HG03135 (cell line): ENCODE results near the gene UBN1.

ENCODE experiments used
- ATAC-seq: cut with Tn5 transposase; IDR thresholded peaks from one replicate; pipeline ENCODE4 v1.9.1; 2021; ENCODE audit warnings: mild to moderate bottlenecking, moderate library complexity; ENCODE audit not compliant: unreplicated experiment

Gene UBN1

GRCh38 chr16:4820652-4821051 lies 26.6 kb upstream of the UBN1 start:
- ATAC-seq, result no peak

GRCh38 chr16:4825196-4825595 lies 22.1 kb upstream of the UBN1 start:
- no peak for ATAC-seq

GRCh38 chr16:4826526-4826925 lies 20.8 kb upstream of the UBN1 start:
- ATAC-seq, result no peak

GRCh38 chr16:4826980-4827379 lies 20.3 kb upstream of the UBN1 start:
- no peak for ATAC-seq

GRCh38 chr16:4828567-4829321 lies 18.5 kb upstream of the UBN1 start:
- no peak for ATAC-seq

DNA sequence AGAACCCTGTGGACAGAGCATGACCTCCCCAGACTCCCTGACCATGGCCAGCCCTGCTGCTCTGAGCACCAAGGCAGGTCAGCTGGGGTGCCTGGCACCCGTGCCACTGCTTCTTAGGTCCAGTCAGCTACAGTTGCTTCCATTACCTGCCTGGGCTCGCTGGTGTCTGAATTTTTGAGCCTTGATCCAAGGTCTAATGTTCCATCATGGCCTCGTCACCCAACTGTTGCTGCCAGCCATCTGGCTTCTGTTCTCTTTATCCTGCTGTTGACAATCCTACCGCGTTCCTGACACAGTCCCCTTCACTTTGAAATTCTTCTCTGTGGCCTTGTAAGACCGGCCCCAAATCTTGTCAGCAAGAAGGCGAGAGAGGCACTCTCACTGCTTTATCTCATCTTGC lies 16.9 kb upstream of the UBN1 start:
- no peak for ATAC-seq

DNA sequence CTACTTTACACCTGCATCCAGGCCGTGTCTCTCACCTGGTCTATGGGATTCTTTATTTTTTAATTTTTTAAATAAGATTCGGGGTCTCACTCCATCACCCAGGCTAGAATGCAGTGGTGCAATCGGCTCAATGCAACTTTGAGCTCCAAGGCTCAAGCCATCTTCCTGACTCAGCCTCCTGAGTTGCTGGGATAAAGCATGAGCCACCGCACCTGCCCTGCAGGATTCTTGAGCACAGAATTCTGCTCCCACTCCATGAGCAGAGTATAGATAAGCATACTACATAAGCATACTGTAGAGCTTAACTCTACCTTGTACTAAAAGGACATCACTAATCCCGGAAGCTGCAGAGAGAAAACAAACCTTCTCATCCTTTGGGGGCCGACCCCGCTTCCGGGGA lies 15.7 kb upstream of the UBN1 start:
- no peak for ATAC-seq

GRCh38 chr16:4832698-4833343 lies 14.5 kb upstream of the UBN1 start:
- no peak for ATAC-seq

DNA sequence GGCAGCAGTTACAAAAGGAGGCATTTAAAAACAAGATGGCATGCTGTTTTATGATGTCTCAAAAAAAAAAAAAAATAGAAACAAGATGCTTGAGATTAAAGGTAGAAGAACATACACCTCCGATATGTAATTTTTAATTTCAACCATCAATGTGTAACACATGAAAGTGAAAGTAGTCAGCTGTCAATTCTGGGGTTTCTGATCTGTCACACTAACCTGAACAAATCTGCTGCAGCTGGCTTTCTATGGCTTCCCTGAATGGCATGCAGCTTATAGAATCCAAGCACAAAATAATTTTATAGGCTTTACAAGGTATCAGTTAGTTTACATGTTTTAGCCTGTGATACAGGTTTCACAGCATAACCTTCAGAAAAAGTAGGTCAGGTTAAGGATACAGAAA lies 13.7 kb upstream of the UBN1 start:
- ATAC-seq, result no peak

GRCh38 chr16:4836727-4837126 lies 10.6 kb upstream of the UBN1 start:
- no peak for ATAC-seq

DNA sequence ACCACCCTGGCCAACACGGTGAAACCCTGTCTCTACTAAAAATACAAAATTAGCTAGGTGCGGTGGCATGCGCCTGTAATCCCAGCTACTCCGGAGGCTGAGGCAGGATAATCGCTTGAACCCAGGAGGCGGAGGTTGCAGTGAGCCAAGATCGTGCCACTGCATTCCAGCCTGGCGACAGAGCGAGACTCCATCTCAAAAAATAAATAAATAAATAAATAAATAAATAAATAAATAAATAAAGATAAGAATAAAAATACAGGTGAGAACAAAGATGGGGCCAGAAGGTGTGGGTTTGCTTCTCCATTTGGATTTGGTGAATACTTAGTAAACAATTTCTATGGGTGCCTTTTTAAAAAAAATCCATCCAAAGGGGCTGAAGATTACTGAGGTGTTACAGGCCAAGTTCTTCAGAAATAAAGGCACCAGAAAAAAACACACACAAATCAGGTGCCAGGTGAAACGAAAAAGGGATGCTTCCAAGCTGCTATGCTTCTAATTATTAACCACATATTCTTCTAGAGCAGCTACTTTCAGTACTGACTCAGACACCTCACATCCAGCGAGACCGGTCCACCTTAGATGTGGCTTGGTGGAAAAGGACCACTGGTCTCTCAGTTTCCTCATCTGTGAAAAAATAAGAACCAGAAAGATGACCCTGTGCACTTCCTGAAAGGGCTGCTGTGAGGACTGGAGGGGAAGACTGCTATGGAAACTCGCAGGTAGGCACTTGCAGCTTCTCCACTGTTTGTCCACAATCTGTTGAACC lies 9.4 kb upstream of the UBN1 start:
- ATAC-seq, result no peak

DNA sequence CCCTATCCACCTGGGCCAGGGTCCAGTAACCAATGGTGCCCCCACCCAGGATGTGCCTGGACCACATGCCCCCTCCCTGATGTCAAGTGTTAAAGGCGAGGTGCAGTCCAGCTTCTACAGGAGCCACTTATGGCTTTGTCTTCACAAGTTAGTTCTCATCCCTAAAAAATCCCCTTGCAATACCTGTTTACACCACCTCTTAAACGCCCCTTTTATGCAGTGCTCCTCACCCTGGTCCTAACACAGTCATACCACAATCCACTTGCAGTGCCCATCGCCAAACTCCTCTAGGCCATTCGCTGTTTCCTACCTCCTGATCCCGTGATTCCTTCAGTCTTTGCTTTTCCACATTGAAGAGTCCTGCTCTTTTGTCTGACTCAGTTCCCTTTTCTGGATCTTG lies 7.3 kb upstream of the UBN1 start:
- ATAC-seq, result no peak

- no peak for ATAC-seq
Observed at GRCh38 chr16:4840984-4841383, 6.3 kb upstream of the UBN1 start.

GRCh38 chr16:4846503-4846900 lies 779 bp upstream of the UBN1 start:
- ATAC-seq, result peak; percentile 39

- no peak for ATAC-seq
Observed at GRCh38 chr16:4847774-4848587, 700 bp downstream of the UBN1 start.

DNA sequence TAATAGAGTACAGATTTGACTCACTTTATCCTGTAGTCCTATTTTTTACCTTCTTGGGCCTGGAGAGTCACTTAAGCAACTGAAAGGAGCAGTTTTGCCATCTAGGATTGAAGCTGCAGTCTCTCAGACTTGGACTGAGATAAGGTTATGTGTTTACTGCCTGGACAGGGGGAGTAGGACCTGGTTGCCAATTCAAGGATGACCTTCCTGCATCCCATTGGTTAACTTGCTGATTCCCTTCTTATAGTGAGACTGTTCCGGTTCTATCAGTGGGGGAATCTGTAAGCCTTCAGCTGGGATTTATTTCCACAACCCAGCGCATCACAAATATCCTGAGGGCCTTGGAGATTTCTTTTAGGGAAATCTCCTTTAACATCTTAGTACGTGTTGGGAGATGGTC lies 2.9 kb downstream of the UBN1 start:
- ATAC-seq, result no peak

GRCh38 chr16:4852221-4852872 lies 5.1 kb downstream of the UBN1 start:
- no peak for ATAC-seq

DNA sequence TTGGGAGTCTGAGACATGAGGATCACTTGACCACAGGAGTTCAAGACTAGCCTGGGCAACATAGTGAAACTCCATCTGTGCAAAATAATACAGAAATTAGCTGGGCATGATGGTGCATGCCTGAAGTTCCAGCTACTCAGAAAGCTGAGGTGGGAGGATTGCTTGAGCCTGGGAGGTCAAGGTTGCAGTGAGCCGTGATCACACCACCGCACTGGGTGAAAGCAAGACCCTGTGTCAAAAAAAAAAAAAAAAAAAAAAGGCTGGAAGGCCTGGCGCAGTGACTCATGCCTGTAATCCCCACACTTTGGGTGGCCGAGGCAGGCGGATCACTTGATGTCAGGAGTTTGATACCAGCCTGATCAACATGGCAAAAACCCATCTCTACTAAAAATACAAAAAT lies 8.1 kb downstream of the UBN1 start:
- ATAC-seq, result no peak

GRCh38 chr16:4855804-4856203 lies 8.5 kb downstream of the UBN1 start:
- no peak for ATAC-seq

GRCh38 chr16:4859190-4859899 lies 12.1 kb downstream of the UBN1 start:
- ATAC-seq, result no peak
